ENCODE data around the gene HSPB6. TPM values are rescaled to one million over a fixed set of nuclear protein-coding genes. Genes with fewer than 3 reads are reported as not detected.
"Not testable (repeated sequence)": the region's sequence is repeated elsewhere in the genome, so short reads cannot be mapped to it uniquely, and the experiment has no call there.

Gene HSPB6
- total RNA-seq, 3 donors from 2014 or later, result 3.9 to 122 (median 22.9) TPM

DNA sequence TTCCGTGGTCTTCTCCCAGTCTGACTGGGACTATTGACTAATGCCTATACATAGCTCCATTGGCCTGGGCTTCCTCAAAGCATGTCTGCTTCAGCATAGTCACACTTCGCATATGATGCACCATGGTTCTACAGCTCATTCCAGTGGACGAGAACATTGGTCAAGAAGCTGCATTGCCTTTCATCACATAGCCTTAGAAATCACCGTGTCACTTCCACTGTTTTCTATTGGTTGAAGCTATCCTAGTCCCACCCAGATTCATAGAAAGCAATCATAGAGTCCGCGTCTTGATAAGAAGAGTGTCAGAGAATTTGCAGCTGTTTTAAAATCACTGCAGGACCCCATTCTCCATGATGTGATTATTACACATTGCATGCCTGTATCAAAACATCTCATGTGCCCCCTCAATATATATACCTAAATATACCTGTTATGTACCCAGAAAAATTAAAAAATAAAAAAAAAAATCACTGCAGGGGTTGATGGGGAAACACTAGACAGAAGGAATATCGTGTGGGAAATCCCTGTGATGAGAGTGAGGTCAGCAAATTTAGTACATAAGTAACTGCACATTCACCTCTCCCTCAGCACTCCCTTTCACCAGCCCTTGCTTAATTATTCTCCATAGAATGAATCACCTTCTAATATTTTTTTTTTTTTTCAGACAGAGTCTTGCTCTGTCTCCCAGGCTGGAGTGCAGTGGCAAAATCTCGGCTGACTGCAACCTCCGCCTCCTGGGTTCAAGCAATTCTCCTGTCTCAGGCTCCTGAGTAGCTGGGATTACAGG, 16.4 kb upstream of the HSPB6 start:
- intact Hi-C loops (cut with DNase I, micrococcal nuclease), result no loop called here
- ATAC-seq (no peak), DNase-seq (no peak)
- no peaks in the 10 kb centered on the region for H3K36me3 ChIP-seq (ENCODE audit: low read depth)
- H3K9me3 ChIP-seq, result no peaks in the 10 kb centered on the region
- TF ChIP-seq, protein P1, sequence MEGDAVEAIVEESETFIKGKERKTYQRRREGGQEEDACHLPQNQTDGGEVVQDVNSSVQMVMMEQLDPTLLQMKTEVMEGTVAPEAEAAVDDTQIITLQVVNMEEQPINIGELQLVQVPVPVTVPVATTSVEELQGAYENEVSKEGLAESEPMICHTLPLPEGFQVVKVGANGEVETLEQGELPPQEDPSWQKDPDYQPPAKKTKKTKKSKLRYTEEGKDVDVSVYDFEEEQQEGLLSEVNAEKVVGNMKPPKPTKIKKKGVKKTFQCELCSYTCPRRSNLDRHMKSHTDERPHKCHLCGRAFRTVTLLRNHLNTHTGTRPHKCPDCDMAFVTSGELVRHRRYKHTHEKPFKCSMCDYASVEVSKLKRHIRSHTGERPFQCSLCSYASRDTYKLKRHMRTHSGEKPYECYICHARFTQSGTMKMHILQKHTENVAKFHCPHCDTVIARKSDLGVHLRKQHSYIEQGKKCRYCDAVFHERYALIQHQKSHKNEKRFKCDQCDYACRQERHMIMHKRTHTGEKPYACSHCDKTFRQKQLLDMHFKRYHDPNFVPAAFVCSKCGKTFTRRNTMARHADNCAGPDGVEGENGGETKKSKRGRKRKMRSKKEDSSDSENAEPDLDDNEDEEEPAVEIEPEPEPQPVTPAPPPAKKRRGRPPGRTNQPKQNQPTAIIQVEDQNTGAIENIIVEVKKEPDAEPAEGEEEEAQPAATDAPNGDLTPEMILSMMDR (IDR thresholded peaks at IDR 0.05), result no peak
- no peak overlapping the region for H3K4me3 ChIP-seq
- H3K4me1 ChIP-seq (ENCODE audit: low read depth), result no peaks in the 10 kb centered on the region

- ATAC-seq; intact Hi-C loops (cut with DNase I, micrococcal nuclease); H3K9me3 ChIP-seq; H3K4me3 ChIP-seq; H3K4me1 ChIP-seq (ENCODE audit: low read depth); DNase-seq; H3K36me3 ChIP-seq (ENCODE audit: low read depth): not testable (repeated sequence)
These were observed 15.5 kb upstream of the HSPB6 start for GRCh38 chr19:35772362-35772761.

DNA sequence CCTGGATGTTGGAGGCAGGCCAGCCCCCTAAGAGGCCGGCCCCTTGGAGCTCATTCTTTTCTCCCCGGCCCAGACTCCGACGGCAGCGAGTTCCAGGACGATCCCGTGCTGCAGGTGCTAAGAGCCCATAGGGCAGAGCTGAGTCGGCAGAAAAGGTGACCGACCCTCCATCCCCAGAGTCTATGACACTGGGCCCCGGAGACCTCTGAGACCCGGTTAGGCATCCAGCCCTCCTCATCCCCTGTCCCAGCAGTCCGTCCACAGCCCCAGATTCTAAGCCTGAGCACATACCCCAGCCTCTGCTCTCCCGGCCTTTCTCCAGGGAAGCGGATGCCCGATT, 11.2 kb upstream of the HSPB6 start:
- no peak for ATAC-seq
- no peaks in the 10 kb centered on the region for H3K36me3 ChIP-seq (ENCODE audit: low read depth)
- H3K4me1 ChIP-seq (ENCODE audit: low read depth), result no peaks in the 10 kb centered on the region
- no peak overlapping the region for H3K4me3 ChIP-seq
- TF ChIP-seq, protein P1 (IDR thresholded peaks at IDR 0.05), result no peak
- H3K9me3 ChIP-seq, result no peaks in the 10 kb centered on the region
- intact Hi-C loops (cut with DNase I, micrococcal nuclease), result no loop called here
- no peak for DNase-seq

GRCh38 chr19:35767288-35768081, 10.7 kb upstream of the HSPB6 start:
- H3K36me3 ChIP-seq (ENCODE audit: low read depth), result no peaks in the 10 kb centered on the region
- ATAC-seq (peak; percentile 25), DNase-seq (no peak)

GRCh38 chr19:35766571-35767104, 9.8 kb upstream of the HSPB6 start:
- ATAC-seq, result peak; percentile 24
- Histone ChIP-seq H3K4me3 (no peak overlapping the region), H3K36me3 (ENCODE audit: low read depth) (no peaks in the 10 kb centered on the region), H3K9me3 (no peaks in the 10 kb centered on the region), H3K4me1 (ENCODE audit: low read depth) (no peaks in the 10 kb centered on the region)
- intact Hi-C loops (cut with DNase I, micrococcal nuclease), result no loop called here
- TF ChIP-seq, protein P1 (IDR thresholded peaks at IDR 0.05), result no peak
- no peak for DNase-seq

More at GRCh38 chr19:35767288-35768081, 10.7 kb upstream of the HSPB6 start:
- intact Hi-C loops (cut with DNase I, micrococcal nuclease), result no loop called here
- TF ChIP-seq, protein P1 (IDR thresholded peaks at IDR 0.05), result no peak
- H3K4me1 ChIP-seq (ENCODE audit: low read depth), result no peaks in the 10 kb centered on the region
- H3K9me3 ChIP-seq, result no peaks in the 10 kb centered on the region
- no peak overlapping the region for H3K4me3 ChIP-seq
